Tibial artery (tissue), 4 donors: Measurements from ENCODE around the gene TRPT1.
A peak's percentile ranks its signal among the peaks of the same experiment; 100 is the strongest.

ENCODE experiments used
- DNase-seq, 2 donors: peaks; one replicate each; pipeline ENCODE4 v3.0.0-alpha.2; 2019
- H3K27ac ChIP-seq, 2 donors: fragments of 200-600 bp; sonication (generic) in 1 of 2; 1 replicate in 1 of 2; 2 replicates in 1 of 2; pipeline ENCODE4 v1.5.1; 2018 to 2019; ENCODE audit warnings: mild to moderate bottlenecking in 1 of 2
- H3K27me3 ChIP-seq, 2 donors: fragments of 200-600 bp; sonication (generic) in 1 of 2; one replicate each; pipeline versions ENCODE4 v1.5.1 to v1.6.0; 2016 to 2019
- H3K36me3 ChIP-seq, 3 donors: fragments of 200-600 bp; sonication (generic) in 2 of 3; one replicate each; pipeline ENCODE4 v1.5.1; 2016 to 2019; ENCODE audit warnings: mild to moderate bottlenecking in 2 of 3
- H3K4me1 ChIP-seq, 4 donors: fragments of 200-600 bp; sonication (generic) in 2 of 4; 1 replicate in 3 of 4; 2 replicates in 1 of 4; pipeline ENCODE4 v1.5.1; 2016 to 2019
- H3K4me3 ChIP-seq, 2 donors: fragments of 200-600 bp; sonication (generic) in 1 of 2; 1 replicate in 1 of 2; 2 replicates in 1 of 2; pipeline ENCODE4 v1.5.1; 2018 to 2019; ENCODE audit warnings: mild to moderate bottlenecking in 2 of 2
- H3K9me3 ChIP-seq, 3 donors: fragments of 200-600 bp; sonication (generic) in 1 of 3; one replicate each; pipeline ENCODE4 v1.5.1; 2016 to 2019
- CTCF ChIP-seq, 2 experiments: fragments of 200-600 bp in 1 of 2; fragments of 450-650 bp in 1 of 2; IDR thresholded peaks; one replicate each; pipeline ENCODE4 v1.5.1; 2017 to 2019; ENCODE audit warnings: antibody characterized with exemption in 2 of 2, mild to moderate bottlenecking in 1 of 2, moderate library complexity in 1 of 2
- intact Hi-C: fragments of 100-400 bp; cut with DNase I; formaldehyde crosslinking; loops from one replicate; pipeline ENCODE4 v1.15.0; 2023; ENCODE audit warnings: low total_unique reads

The TRPT1 gene

GRCh38 chr11:64209563-64209843 lies 16.5 kb downstream of the TRPT1 start:
- H3K4me3 ChIP-seq: no peak overlapping the region
- H3K9me3 ChIP-seq: no peaks in the 10 kb centered on the region
- H3K27me3 ChIP-seq: no peaks in the 10 kb centered on the region
- peaks cover 0 to 51% (median 9%) of the 10 kb centered on the region in 3 donors for H3K36me3 ChIP-seq
- H3K27ac ChIP-seq: no peak overlapping the region
- peak in 1 of 2 donors; percentile 21 for DNase-seq
- peaks cover 0 to 4% (median 0%) of the 10 kb centered on the region in 4 donors for H3K4me1 ChIP-seq
- no peak for TF ChIP-seq CTCF (IDR thresholded peaks at IDR 0.05)
- intact Hi-C loops: loop anchor here (5.0 kb wide), 1 partner anchor 58 kb away; no protein-coding TSS in a partner anchor

GRCh38 chr11:64208796-64209562 lies 17.0 kb downstream of the TRPT1 start:
- H3K4me1 ChIP-seq: peaks cover 0 to 8% (median 2%) of the 10 kb centered on the region in 4 donors
- H3K36me3 ChIP-seq: peaks cover 3 to 56% (median 13%) of the 10 kb centered on the region in 3 donors
- no peaks in the 10 kb centered on the region for H3K27me3 ChIP-seq
- no peak overlapping the region for H3K4me3 ChIP-seq
- intact Hi-C loops: loop anchor here (5.0 kb wide), 1 partner anchor 58 kb away; no protein-coding TSS in a partner anchor
- H3K9me3 ChIP-seq: no peaks in the 10 kb centered on the region
- no peak overlapping the region for H3K27ac ChIP-seq
- no peak for TF ChIP-seq CTCF (IDR thresholded peaks at IDR 0.05)
- no peak for DNase-seq

GRCh38 chr11:64208086-64208795 lies 17.7 kb downstream of the TRPT1 start:
- no peak for TF ChIP-seq CTCF (IDR thresholded peaks at IDR 0.05)
- intact Hi-C loops: loop anchor here (5.0 kb wide), 1 partner anchor 59 kb away; no protein-coding TSS in a partner anchor
- DNase-seq: no peak
- Histone ChIP-seq H3K27me3 (no peaks in the 10 kb centered on the region), H3K9me3 (no peaks in the 10 kb centered on the region), H3K36me3 (peaks cover 10 to 63% (median 20%) of the 10 kb centered on the region in 3 donors), H3K4me1 (peaks cover 0 to 8% (median 2%) of the 10 kb centered on the region in 4 donors), H3K4me3 (peak overlapping the region; percentile 36 to 46), H3K27ac (peak overlapping the region; percentile 33 to 52)

- H3K4me1 ChIP-seq: peaks cover 0 to 8% (median 2%) of the 10 kb centered on the region in 4 donors
- no peaks in the 10 kb centered on the region for H3K9me3 ChIP-seq
- H3K27me3 ChIP-seq: no peaks in the 10 kb centered on the region
- peaks cover 18 to 71% (median 28%) of the 10 kb centered on the region in 3 donors for H3K36me3 ChIP-seq
- peak; percentile 70 to 79 for DNase-seq
- intact Hi-C loops: loop anchor here (5.0 kb wide), 1 partner anchor 60 kb away; no protein-coding TSS in a partner anchor
- peak overlapping the region; percentile 33 to 52 for H3K27ac ChIP-seq
- H3K4me3 ChIP-seq: peak overlapping the region; percentile 36 to 46
- TF ChIP-seq CTCF (IDR thresholded peaks at IDR 0.05): no peak
These were observed 18.5 kb downstream of the TRPT1 start for GRCh38 chr11:64207256-64208085.
